ENCODE results near the gene AHDC1. TPM values are rescaled to one million over a fixed set of nuclear protein-coding genes. Genes with fewer than 3 reads are reported as not detected.
A peak's percentile ranks its signal among the peaks of the same experiment; 100 is the strongest.

Gene AHDC1
- total RNA-seq, 2 donors from 2014 or later: 13.5 to 14.2 TPM

DNA sequence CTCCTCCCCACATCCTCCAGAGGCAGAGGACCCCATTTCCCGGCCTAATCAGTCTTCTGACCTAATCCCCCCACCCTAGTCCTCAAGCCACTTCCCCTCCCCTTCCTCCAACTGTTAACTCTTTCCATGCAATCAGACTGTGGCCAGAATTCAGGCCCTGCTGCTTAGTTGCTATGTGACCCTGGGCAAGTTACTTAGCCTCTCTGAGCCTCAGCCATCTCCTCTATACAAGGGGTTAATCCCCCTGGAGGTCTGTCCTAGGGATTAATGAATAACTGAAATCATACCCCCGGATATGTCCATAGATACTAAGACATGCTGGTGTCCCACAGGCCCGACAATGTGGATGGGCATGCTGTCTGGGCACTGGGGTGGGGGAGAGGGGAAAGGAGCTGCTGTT lies 18.3 kb downstream of the AHDC1 start:
- Histone ChIP-seq H3K36me3 (replicated peaks in 1 of 2; ENCODE audit: insufficient read depth in 1 of 2, low read depth in 2 of 2) (no peaks in the 10 kb centered on the region), H3K4me3 (no peak overlapping the region), H3K27ac (no peak overlapping the region), H3K27me3 (no peaks in the 10 kb centered on the region), H3K4me1 (peaks cover 11% of the 10 kb centered on the region), H3K9me3 (no peaks in the 10 kb centered on the region)
- 47 to 59% methylated on average over 3 of the region's 3 CpGs for WGBS, 2 donors
- intact Hi-C loops (cut with DNase I): no loop called here
- DNase-seq: no peak
- no peak for ATAC-seq
- TF ChIP-seq, protein P1, sequence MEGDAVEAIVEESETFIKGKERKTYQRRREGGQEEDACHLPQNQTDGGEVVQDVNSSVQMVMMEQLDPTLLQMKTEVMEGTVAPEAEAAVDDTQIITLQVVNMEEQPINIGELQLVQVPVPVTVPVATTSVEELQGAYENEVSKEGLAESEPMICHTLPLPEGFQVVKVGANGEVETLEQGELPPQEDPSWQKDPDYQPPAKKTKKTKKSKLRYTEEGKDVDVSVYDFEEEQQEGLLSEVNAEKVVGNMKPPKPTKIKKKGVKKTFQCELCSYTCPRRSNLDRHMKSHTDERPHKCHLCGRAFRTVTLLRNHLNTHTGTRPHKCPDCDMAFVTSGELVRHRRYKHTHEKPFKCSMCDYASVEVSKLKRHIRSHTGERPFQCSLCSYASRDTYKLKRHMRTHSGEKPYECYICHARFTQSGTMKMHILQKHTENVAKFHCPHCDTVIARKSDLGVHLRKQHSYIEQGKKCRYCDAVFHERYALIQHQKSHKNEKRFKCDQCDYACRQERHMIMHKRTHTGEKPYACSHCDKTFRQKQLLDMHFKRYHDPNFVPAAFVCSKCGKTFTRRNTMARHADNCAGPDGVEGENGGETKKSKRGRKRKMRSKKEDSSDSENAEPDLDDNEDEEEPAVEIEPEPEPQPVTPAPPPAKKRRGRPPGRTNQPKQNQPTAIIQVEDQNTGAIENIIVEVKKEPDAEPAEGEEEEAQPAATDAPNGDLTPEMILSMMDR (IDR thresholded peaks at IDR 0.05): no peak

DNA sequence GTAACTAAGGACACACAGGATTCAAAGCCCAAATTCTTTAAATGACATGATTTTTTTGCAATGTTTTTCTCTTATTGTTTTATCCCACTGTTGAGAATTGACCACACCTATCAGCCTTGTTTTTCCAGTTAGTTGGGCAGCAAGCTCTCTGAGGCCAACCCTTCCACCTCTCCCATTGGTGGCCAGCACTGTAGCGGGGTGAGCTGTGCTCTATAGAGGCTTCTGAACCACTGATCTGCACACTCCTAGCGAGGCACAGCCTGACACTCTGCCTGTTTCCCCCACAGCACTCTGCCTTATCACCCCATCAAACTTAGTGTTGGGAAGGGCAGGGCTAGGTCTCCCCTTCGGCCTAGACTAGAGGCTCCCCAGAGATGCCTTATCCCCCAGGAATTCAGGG lies 19.5 kb downstream of the AHDC1 start:
- Histone ChIP-seq H3K9me3 (no peaks in the 10 kb centered on the region), H3K4me1 (no peaks in the 10 kb centered on the region), H3K27ac (no peak overlapping the region), H3K4me3 (no peak overlapping the region), H3K27me3 (no peaks in the 10 kb centered on the region), H3K36me3 (replicated peaks in 1 of 2; ENCODE audit: insufficient read depth in 1 of 2, low read depth in 2 of 2) (no peaks in the 10 kb centered on the region)
- WGBS, 2 donors: 96 to 100% methylated on average over 2 to 3 of the region's 3 CpGs
- TF ChIP-seq, protein P1 (IDR thresholded peaks at IDR 0.05): no peak
- no peak for DNase-seq
- ATAC-seq: no peak
- intact Hi-C loops (cut with DNase I): no loop called here

DNA sequence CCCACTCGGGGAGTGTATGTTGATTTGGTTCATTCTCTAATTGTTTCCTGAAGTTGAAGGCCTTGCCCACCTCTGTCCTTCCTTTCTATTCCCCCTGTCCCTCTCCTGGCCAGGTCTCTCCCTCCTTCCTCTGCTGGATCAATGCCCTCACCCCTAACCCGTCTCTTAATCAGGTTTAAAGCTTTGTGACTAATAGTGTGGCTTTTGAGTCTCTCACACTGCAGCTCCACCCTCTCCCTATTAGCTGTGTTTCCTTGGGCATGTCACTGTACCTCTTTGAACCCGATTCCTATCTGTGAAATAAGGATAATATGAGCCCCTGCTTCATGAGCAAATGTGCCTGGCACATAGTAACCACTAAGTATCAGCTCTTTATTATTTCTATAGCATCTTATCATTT lies 20.5 kb downstream of the AHDC1 start:
- no peaks in the 10 kb centered on the region for H3K9me3 ChIP-seq
- intact Hi-C loops (cut with DNase I): no loop called here
- H3K27ac ChIP-seq: no peak overlapping the region
- H3K4me3 ChIP-seq: no peak overlapping the region
- H3K27me3 ChIP-seq: no peaks in the 10 kb centered on the region
- 66 to 82% methylated on average over 3 of the region's 3 CpGs for WGBS, 2 donors
- TF ChIP-seq, protein P1 (IDR thresholded peaks at IDR 0.05): no peak
- TF ChIP-seq POLR2A (IDR thresholded peaks at IDR 0.05): no peak
- DNase-seq (no peak), ATAC-seq (no peak)
- H3K36me3 ChIP-seq (replicated peaks in 1 of 2; ENCODE audit: insufficient read depth in 1 of 2, low read depth in 2 of 2): no peaks in the 10 kb centered on the region
- no peaks in the 10 kb centered on the region for H3K4me1 ChIP-seq

DNA sequence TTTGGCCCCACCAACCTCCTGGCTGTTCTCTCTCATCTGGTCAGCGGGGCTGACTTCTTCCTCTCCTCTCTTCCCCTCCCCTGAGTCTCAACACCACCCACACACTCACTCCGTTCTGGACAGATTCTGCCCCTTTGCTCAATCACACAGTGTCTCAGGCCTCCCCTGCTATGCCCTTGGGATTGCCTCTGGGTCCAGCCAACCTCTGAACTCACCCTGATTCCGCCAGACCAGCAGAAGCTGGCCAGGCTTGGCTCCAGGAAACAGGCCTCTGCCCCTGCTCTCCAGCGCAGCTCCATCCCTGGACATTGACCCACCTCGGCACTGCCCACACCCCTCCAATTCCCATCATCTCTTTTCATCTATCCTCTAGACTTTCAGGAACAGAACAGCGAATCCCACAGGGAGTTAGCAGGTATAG lies 22.1 kb downstream of the AHDC1 start:
- H3K4me3 ChIP-seq: no peak overlapping the region
- TF ChIP-seq POLR2A (IDR thresholded peaks at IDR 0.05): no peak
- TF ChIP-seq, protein P1 (IDR thresholded peaks at IDR 0.05): no peak
- no peaks in the 10 kb centered on the region for H3K27me3 ChIP-seq
- H3K36me3 ChIP-seq (replicated peaks in 1 of 2; ENCODE audit: insufficient read depth in 1 of 2, low read depth in 2 of 2): no peaks in the 10 kb centered on the region
- WGBS, 2 donors: 86 to 92% methylated on average over 6 of the region's 6 CpGs
- ATAC-seq (peak; percentile 34), DNase-seq (no peak)
- no peak overlapping the region for H3K27ac ChIP-seq
- peaks cover 5% of the 10 kb centered on the region for H3K4me1 ChIP-seq
- intact Hi-C loops (cut with DNase I): no loop called here
- no peaks in the 10 kb centered on the region for H3K9me3 ChIP-seq

DNA sequence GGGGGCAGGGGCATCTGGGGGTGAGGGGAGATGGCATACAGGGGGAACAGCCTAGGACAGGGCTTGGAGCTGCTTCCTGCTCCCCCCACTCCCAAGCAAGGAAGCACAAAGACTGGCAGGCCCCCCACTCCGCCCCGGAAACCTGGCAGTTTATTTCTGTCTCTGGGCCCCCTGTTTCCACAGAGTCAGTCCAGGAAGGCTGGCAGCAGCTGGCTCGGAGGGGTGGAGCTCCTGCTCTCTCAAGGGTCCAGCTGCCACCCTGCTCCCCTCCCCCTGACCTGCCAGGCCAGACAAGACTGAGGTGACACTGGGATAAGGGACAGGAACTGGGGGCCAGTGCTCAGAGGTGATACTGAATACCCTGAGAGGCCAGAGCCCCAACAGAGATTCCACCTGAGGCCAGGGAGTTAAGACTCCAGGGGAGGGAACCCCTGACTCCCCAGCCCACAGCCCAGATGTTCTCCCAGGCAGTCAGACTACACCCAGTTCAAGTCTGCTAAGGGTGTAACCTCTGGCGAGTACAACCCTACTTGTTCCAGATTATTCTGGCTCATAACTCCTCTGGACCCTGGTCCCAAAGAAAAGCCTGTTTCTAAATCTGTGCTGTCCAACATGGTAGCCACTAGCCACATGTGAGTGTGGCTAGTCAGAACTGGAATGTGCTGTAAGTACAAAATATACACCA lies 26.3 kb downstream of the AHDC1 start:
- no peak for DNase-seq
- ATAC-seq: no peak
- Histone ChIP-seq H3K36me3 (replicated peaks in 1 of 2; ENCODE audit: insufficient read depth in 1 of 2, low read depth in 2 of 2) (no peaks in the 10 kb centered on the region), H3K4me1 (peaks cover 41% of the 10 kb centered on the region), H3K27me3 (no peaks in the 10 kb centered on the region), H3K9me3 (no peaks in the 10 kb centered on the region), H3K27ac (peak overlapping the region in 2 of 4 donors; percentile 5 to 95), H3K4me3 (no peak overlapping the region)
- TF ChIP-seq POLR2A (IDR thresholded peaks at IDR 0.05): no peak
- TF ChIP-seq, protein P1 (IDR thresholded peaks at IDR 0.05): no peak
- intact Hi-C loops (cut with DNase I): no loop called here
- 77 to 88% methylated on average over 1 to 4 of the region's 4 CpGs for WGBS, 2 donors
